OCI-LY7 (cell line): ENCODE measurements around the gene SCARF2.

Source experiments
- EZH2phosphoT487 ChIP-seq: fragments of 200-600 bp; sonication (generic); IDR thresholded peaks from 2 replicates; pipeline ENCODE4 v1.6.1; 2018; ENCODE audit warnings: low read depth, borderline replicate concordance, mild to moderate bottlenecking, mixed run types, antibody characterized with exemption, low read length, moderate library complexity, mixed read lengths
- TF ChIP-seq, protein P1 (sequence below): fragments of 200-600 bp; sonication (generic); conservative IDR thresholded peaks from 2 replicates; pipeline ENCODE4 v1.5.1; 2014; ENCODE audit warnings: mild to moderate bottlenecking, antibody characterized with exemption, low read length, moderate library complexity, mixed read lengths

- TF ChIP-seq, protein P1, sequence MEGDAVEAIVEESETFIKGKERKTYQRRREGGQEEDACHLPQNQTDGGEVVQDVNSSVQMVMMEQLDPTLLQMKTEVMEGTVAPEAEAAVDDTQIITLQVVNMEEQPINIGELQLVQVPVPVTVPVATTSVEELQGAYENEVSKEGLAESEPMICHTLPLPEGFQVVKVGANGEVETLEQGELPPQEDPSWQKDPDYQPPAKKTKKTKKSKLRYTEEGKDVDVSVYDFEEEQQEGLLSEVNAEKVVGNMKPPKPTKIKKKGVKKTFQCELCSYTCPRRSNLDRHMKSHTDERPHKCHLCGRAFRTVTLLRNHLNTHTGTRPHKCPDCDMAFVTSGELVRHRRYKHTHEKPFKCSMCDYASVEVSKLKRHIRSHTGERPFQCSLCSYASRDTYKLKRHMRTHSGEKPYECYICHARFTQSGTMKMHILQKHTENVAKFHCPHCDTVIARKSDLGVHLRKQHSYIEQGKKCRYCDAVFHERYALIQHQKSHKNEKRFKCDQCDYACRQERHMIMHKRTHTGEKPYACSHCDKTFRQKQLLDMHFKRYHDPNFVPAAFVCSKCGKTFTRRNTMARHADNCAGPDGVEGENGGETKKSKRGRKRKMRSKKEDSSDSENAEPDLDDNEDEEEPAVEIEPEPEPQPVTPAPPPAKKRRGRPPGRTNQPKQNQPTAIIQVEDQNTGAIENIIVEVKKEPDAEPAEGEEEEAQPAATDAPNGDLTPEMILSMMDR = no peak
- TF ChIP-seq EZH2phosphoT487 = no peak
Measured at GRCh38 chr22:20453222-20453621, 15.6 kb upstream of the SCARF2 start.
